Mucosa of rectum (tissue), 2 donors: ENCODE measurements around the gene TMEM174.

Experiments
- H3K27ac ChIP-seq, 2 donors: one replicate each; pipeline ENCODE4 v1.7.0; 2013; ENCODE audit warnings: inconsistent platforms in 2 of 2, low read depth in 2 of 2, low read length in 2 of 2
- H3K27me3 ChIP-seq, 2 donors: one replicate each; pipeline ENCODE4 v1.7.0; 2013; ENCODE audit warnings: low read length in 2 of 2; ENCODE audit not compliant: control insufficient read depth in 2 of 2, insufficient read depth in 2 of 2
- H3K36me3 ChIP-seq, 2 donors: one replicate each; pipeline ENCODE4 v1.7.0; 2013; ENCODE audit warnings: low read length in 2 of 2; ENCODE audit not compliant: control insufficient read depth in 2 of 2, insufficient read depth in 2 of 2
- H3K4me1 ChIP-seq, 2 donors: one replicate each; pipeline ENCODE4 v1.7.0; 2013; ENCODE audit warnings: low read length in 2 of 2, mild to moderate bottlenecking in 1 of 2; ENCODE audit not compliant: control insufficient read depth in 2 of 2, insufficient read depth in 2 of 2
- H3K4me3 ChIP-seq, 2 donors: one replicate each; pipeline ENCODE4 v1.7.0; 2013; ENCODE audit warnings: low read length in 2 of 2
- H3K9ac ChIP-seq, 2 donors: one replicate each; pipeline ENCODE4 v1.7.0; 2013; ENCODE audit warnings: low read length in 2 of 2, low read depth in 1 of 2, mild to moderate bottlenecking in 1 of 2
- H3K9me3 ChIP-seq, 2 donors: one replicate each; pipeline ENCODE4 v1.7.0; 2013; ENCODE audit warnings: low read length in 2 of 2; ENCODE audit not compliant: control insufficient read depth in 2 of 2
- donor health status: healthy.
- donor health status: Normal muscosa, but diverticular disease.

Gene TMEM174

DNA sequence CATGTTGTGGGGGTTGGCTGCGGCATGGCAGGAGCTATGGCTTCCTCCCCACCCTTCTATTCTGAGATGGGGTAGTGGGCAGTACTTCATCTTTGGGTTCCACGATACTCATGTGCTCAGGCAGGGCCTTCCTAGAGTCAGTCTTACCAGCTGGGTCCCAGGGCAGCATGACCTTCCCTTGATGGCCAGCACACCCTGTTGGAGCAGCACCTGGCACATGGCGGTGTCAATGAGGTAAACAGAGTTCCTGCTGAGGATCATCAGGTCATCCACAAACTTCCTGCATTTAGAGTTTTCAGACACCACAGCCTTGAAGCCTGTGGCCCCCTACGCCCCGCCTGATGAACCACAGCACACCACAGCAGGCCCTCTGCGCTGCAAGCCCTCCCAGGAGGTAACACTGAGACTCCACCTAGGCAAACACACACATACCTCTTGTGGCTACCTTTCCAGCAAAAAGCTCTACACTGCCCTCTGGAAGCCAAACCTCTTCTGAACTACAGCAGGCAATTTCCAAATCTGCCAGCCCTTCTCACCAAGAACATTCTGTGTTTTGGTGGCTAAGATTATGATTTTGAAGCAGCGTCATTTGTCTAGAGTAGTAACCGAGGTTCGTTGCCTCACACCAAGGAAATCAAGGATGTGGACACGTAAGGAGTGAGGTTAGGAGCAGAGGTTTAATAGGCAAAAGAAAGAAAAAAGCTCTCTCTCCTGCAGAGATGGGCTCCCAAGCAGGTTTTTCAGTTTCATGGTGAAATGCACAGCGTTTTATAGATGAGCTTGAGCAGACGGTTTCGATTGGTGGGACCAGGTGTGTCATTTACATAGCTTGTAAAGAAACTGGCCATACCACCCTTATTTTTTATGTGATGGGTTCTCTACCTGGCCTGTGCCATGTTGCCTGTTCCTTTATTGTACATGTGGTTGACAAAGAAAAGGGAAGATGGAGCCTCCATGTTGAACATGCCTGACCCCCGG, 20.3 kb upstream of the TMEM174 start:
- Histone ChIP-seq H3K9ac (no peak overlapping the region), H3K27ac (no peak overlapping the region)

DNA sequence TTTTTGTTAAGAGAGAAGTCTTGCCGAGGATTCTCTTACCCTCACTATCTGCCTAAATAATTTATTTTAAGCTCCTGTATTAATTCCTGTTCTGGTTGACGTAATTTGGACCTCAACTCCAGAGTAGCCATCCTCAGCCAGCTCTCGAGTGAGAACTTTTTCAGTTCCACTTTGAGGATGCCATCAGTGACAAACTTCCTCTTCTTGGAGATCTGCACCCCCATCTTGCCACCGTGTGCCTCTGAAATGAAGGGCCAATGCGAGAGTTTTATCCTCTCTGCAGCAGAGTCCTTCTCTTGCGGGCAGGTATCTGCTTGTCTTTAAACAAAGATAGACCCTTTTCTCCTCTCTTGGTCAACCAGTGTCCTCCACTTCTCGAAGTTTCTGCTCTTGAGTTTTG, 19.5 kb upstream of the TMEM174 start:
- Histone ChIP-seq H3K9ac (no peak overlapping the region), H3K4me1 (peaks cover 12 to 19% of the 10 kb centered on the region in 2 donors), H3K27me3 (peaks cover 0 to 4% of the 10 kb centered on the region in 2 donors), H3K4me3 (no peak overlapping the region), H3K36me3 (no peaks in the 10 kb centered on the region), H3K9me3 (no peaks in the 10 kb centered on the region), H3K27ac (no peak overlapping the region)

More for the DNA sequence above, 20.3 kb upstream of the TMEM174 start:
- Histone ChIP-seq H3K4me3 (no peak overlapping the region), H3K4me1 (peaks cover 12 to 19% of the 10 kb centered on the region in 2 donors), H3K9me3 (no peaks in the 10 kb centered on the region), H3K36me3 (no peaks in the 10 kb centered on the region), H3K27me3 (peaks cover 0 to 3% of the 10 kb centered on the region in 2 donors)

DNA sequence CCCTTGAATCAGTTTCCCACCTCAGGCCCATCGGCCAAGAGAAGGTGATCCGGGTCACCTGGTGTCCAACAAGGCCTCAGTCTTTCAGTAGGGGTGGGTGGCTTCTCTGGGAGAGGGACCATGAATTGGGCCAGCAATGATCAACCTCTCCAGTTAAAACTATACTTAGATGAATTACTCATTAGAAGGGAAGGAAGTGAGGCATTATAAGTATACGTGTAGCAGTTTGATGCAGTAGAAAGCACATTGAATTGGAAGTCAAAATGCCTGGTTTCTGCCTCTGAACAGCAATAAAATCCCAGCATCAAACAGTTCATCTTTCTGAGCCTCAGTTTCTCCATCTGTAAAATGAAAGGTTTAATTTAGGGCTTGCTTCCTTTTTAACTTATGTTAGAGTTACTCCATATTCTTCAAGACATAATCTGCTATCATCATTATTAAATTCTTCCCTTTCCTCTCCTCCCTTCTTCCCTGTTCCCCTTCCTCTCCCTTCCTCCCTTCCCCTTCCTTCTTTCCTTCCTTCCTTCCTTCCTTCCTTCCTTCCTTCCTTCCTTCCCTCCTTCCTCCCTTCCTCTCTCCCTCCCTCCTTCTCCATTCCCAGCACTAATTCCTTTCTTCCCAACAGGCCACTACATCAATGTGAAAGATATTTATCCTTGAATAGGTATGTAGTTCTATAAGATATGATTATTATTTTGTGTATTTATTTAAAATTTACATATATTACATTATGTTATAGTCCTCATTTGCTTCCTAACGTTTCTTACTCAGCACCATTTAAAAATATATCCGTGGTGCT, 18.6 kb upstream of the TMEM174 start:
- Histone ChIP-seq H3K9ac (no peak overlapping the region), H3K9me3 (no peaks in the 10 kb centered on the region), H3K27me3 (peaks cover 4% of the 10 kb centered on the region in 2 donors), H3K4me3 (no peak overlapping the region), H3K36me3 (no peaks in the 10 kb centered on the region), H3K4me1 (peaks cover 11 to 19% of the 10 kb centered on the region in 2 donors), H3K27ac (no peak overlapping the region)

DNA sequence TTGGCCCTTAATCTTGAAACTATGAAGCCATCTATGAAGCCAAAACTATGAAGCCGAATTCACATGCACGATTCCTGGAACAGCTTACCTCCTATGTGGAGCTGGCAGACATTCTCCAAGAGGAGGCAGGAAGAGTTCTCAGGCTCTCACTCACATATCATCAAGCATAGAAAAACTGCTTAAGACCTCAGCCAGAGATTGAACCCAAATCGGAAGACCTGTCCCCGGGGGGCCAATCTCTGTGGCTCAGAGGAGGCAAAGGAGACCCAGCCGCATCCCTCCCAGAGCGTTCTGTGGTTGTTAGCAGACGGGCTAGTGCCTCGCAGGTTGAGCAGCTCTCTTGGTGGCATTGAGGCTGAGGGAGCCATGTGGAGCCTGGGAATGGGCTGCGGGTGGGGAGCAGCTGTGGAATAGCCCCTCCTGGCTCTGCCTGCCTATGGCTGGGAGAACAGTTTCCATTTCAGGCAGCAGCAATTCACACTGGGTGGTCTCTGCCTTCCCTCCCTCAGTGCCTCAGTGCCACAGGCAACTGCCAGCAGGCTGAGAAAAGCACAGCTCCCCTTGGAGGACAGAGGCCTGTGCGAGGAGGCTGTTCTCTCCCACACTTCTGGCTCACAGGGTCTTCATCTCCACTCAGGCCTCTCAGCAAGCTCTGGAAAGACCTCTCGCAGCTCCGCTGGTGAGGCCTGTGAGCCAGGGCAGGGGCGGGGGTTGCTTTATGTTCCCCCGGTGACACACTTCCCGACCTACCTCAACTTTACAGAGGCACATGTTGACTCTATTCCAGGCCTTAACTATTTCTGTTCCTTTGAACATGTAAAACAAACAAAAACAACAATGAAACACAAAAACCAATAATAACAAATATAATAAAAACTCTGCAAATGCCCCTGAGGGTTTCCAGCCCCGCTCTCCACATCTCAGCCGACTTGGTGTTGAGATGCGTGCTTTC, 17.4 kb upstream of the TMEM174 start:
- Histone ChIP-seq H3K9ac (no peak overlapping the region), H3K27ac (no peak overlapping the region), H3K9me3 (no peaks in the 10 kb centered on the region), H3K4me3 (no peak overlapping the region), H3K27me3 (peaks cover 4 to 5% of the 10 kb centered on the region in 2 donors), H3K4me1 (peaks cover 10 to 16% of the 10 kb centered on the region in 2 donors), H3K36me3 (no peaks in the 10 kb centered on the region)

DNA sequence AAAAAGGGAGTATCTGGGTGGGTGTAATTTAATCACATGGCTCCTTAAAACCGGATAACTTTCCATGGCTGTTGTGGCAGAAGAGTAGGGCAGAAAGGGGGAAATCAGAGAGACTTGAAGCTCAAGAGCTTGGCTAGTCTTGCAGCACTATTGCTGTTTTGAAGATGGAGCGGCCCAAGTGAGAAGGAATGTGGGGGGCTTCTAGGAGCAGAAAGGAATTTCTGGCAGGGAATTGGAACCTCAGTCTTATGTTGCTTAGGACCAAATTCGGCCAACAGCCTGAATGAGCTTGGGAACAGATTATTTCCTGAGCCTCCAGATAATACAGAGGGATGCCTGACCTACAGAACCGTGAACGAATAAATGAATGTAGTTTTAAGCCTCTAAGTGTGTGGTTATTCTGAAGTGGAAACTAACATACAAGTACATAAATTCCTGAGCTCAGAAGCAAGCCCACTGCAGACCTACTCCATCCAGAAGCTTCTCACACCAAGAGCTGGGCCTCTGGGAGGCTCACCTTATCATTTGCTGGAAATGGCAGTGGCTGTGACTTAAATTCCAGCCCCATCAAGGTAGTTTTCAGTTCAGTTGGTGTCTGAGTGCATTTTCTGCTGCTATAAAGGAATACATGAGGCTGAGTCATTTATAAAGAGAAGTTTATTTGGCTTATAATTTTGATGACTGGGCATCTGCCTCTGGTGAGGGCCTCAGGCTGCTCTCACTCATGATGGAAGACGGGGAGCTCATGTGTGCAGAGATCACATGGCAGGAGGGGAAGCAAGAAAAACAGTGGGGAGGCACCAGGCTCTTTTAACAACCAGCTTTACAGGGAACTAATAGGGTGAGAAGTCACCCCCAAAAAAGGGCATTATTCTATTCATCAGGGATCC, 15.3 kb upstream of the TMEM174 start:
- Histone ChIP-seq H3K27ac (no peak overlapping the region), H3K9me3 (no peaks in the 10 kb centered on the region)

DNA sequence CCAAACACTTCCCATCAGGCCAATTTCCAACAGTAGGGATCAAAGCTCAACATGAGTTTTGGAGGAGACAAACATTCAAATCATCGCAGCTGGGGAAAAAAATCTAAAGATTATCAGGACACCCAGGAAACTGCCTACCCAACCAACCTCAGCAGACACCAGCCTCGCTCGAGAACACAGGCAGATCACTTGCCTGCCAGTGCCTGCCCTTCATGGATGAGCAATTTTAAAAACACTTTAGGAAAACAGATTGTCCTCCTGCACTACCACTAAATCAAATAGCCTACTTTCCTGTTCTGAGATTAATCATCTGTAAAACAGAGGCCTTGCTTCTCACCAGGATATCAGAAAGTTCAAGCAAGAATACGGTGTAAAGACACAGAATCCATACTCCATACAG, 14.7 kb upstream of the TMEM174 start:
- peaks cover 5 to 7% of the 10 kb centered on the region in 2 donors for H3K27me3 ChIP-seq
- H3K27ac ChIP-seq, result no peak overlapping the region
- H3K9ac ChIP-seq, result no peak overlapping the region
- H3K9me3 ChIP-seq, result no peaks in the 10 kb centered on the region
- H3K4me1 ChIP-seq, result no peaks in the 10 kb centered on the region
- H3K36me3 ChIP-seq, result no peaks in the 10 kb centered on the region
- no peak overlapping the region for H3K4me3 ChIP-seq

More for the DNA sequence above, 15.3 kb upstream of the TMEM174 start:
- peaks cover 4 to 5% of the 10 kb centered on the region in 2 donors for H3K27me3 ChIP-seq
- no peak overlapping the region for H3K4me3 ChIP-seq
- H3K36me3 ChIP-seq, result no peaks in the 10 kb centered on the region
- no peak overlapping the region for H3K9ac ChIP-seq
- peaks cover 0 to 3% of the 10 kb centered on the region in 2 donors for H3K4me1 ChIP-seq

- Histone ChIP-seq H3K4me3 (no peak overlapping the region), H3K27ac (no peak overlapping the region), H3K9me3 (no peaks in the 10 kb centered on the region), H3K4me1 (no peaks in the 10 kb centered on the region), H3K9ac (no peak overlapping the region), H3K27me3 (peaks cover 5 to 7% of the 10 kb centered on the region in 2 donors), H3K36me3 (no peaks in the 10 kb centered on the region)
Observed at GRCh38 chr5:73160239-73160671, 12.7 kb upstream of the TMEM174 start.

DNA sequence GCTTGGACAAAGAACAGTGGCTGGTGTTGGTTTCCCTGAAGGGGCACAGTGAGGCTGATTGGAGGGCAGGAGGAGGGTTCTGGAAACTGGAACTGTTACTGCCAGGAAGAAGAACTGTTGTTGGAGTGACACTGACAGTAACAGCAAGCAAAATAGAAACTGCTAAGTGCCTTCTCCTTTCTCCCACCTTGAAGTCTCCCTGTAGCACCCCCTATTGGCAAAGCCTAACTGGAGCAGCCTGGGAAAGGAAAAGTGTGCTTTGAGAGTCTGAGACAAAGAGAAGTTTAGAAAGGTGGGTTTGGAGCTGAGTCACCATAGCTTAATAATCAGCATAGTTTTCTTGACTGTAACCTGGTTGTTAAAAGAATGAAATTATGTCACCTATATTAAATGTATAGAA, 2.5 kb upstream of the TMEM174 start:
- Histone ChIP-seq H3K9me3 (no peaks in the 10 kb centered on the region), H3K27ac (no peak overlapping the region), H3K4me1 (peaks cover 0 to 2% of the 10 kb centered on the region in 2 donors), H3K27me3 (peaks cover 0 to 3% of the 10 kb centered on the region in 2 donors), H3K36me3 (no peaks in the 10 kb centered on the region), H3K4me3 (no peak overlapping the region), H3K9ac (no peak overlapping the region)

DNA sequence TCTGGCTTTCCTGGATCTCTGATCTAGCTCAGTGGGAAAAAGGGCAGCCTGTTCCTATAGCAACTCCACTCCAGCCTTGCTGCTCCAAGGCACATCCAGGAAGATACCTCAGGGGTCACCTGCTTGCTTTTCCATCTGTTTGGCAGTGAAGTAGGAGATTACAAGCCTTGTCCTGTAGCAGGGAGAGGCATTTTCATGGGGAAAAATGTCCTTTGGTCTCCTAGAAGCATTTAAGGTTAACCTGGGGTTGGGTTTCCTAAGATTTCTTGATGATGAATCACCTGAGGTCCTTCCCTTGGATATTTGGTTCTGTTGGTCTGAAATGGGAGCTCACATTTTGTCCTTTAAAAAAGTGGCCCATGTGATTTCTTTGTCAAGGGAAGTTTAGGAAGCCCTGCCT, 1.5 kb upstream of the TMEM174 start:
- Histone ChIP-seq H3K36me3 (no peaks in the 10 kb centered on the region), H3K9me3 (no peaks in the 10 kb centered on the region), H3K27me3 (peaks cover 0 to 3% of the 10 kb centered on the region in 2 donors), H3K9ac (no peak overlapping the region), H3K27ac (no peak overlapping the region), H3K4me3 (no peak overlapping the region), H3K4me1 (peaks cover 0 to 2% of the 10 kb centered on the region in 2 donors)
